Muscle of back (tissue), 11 donors: Measurements from ENCODE around the gene GRIN2C. TPM values are rescaled to one million over a fixed set of nuclear protein-coding genes. Genes with fewer than 3 reads are reported as not detected.
A peak's percentile ranks its signal among the peaks of the same experiment; 100 is the strongest.

Source experiments
- DNase-seq, 3 donors: peaks; one replicate each; pipeline versions ENCODE4 v3.0.0 to v3.0.0-alpha.2; 2013
- polyA plus RNA-seq, 10 donors: library from polyadenylated mRNA; unstranded; fragments of 120-200 nt; gene quantifications; one replicate each; pipeline ENCODE4 v1.2.1, GENCODE V29; 2013; ENCODE audit not compliant: insufficient read length in 10 of 10

GRIN2C gene
- polyA plus RNA-seq, 10 donors, result 0.60 to 1.8 (median 0.99) TPM

- DNase-seq, result no peak
Observed at GRCh38 chr17:74801896-74802295, 57.8 kb downstream of the GRIN2C start.

GRCh38 chr17:74800531-74800930 lies 59.2 kb downstream of the GRIN2C start:
- DNase-seq, result no peak

GRCh38 chr17:74799097-74799496 lies 60.6 kb downstream of the GRIN2C start:
- no peak for DNase-seq

GRCh38 chr17:74798239-74798707 lies 61.4 kb downstream of the GRIN2C start:
- peak in 2 of 3 donors; percentile 28 to 61 for DNase-seq

- DNase-seq, result no peak
Observed at GRCh38 chr17:74797824-74798223, 61.9 kb downstream of the GRIN2C start.

GRCh38 chr17:74796866-74797265 lies 62.8 kb downstream of the GRIN2C start:
- no peak for DNase-seq

- no peak for DNase-seq
Observed at GRCh38 chr17:74796211-74796610, 63.5 kb downstream of the GRIN2C start.

GRCh38 chr17:74795327-74796020 lies 64.2 kb downstream of the GRIN2C start:
- no peak for DNase-seq

GRCh38 chr17:74792586-74793105 lies 67.0 kb downstream of the GRIN2C start:
- DNase-seq, result no peak

Other genes starting within 250 kb of the GRIN2C start
- under 1 TPM; 0.04 to 0.84 (median 0.25) TPM for gene CD300E, start 236.1 kb downstream of the GRIN2C start, polyA plus RNA-seq
- under 1 TPM; 0.16 to 0.65 (median 0.35) TPM for gene CD300LF, start 147.0 kb downstream of the GRIN2C start, polyA plus RNA-seq
- 1 to 10 TPM in 8 of 10 donors, under 1 TPM in 2; 0.38 to 2.6 (median 1.5) TPM for gene RAB37, start 122.6 kb downstream of the GRIN2C start, polyA plus RNA-seq
- 10 to 100 TPM in 1 of 10 donors, 1 to 10 TPM in 9; 4.9 to 13.4 (median 8.9) TPM for gene NHERF1, start 111.3 kb downstream of the GRIN2C start, polyA plus RNA-seq
- 10 to 100 TPM; 28.4 to 40.0 (median 33.4) TPM for gene NAT9, start 83.5 kb downstream of the GRIN2C start, polyA plus RNA-seq
- gene FDXR, start 13.1 kb upstream of the GRIN2C start, polyA plus RNA-seq, result 1 to 10 TPM; 1.3 to 5.7 (median 2.5) TPM
- under 1 TPM in 2 of 10 donors, not detected in 8; 0.24 to 0.84 TPM for gene FADS6, start 33.7 kb upstream of the GRIN2C start, polyA plus RNA-seq
- gene USH1G, start 63.4 kb upstream of the GRIN2C start, polyA plus RNA-seq, result under 1 TPM in 3 of 10 donors, not detected in 7; 0.04 to 0.69 (median 0.30) TPM
- not detected for gene OTOP2, start 64.4 kb upstream of the GRIN2C start, polyA plus RNA-seq
- gene OTOP3, start 76.0 kb upstream of the GRIN2C start, polyA plus RNA-seq, result not detected
- 1 to 10 TPM; 4.6 to 7.6 (median 5.9) TPM for gene HID1, start 112.9 kb upstream of the GRIN2C start, polyA plus RNA-seq
- gene CDR2L, start 127.7 kb upstream of the GRIN2C start, polyA plus RNA-seq, result 10 to 100 TPM in 2 of 10 donors, 1 to 10 TPM in 8; 5.7 to 10.8 (median 8.0) TPM
- gene MRPL58, start 152.8 kb upstream of the GRIN2C start, polyA plus RNA-seq, result 10 to 100 TPM; 18.8 to 24.7 (median 21.6) TPM
- 100 to 1,000 TPM; 236 to 279 (median 251) TPM for gene ATP5PD, start 187.1 kb upstream of the GRIN2C start, polyA plus RNA-seq
- gene KCTD2, start 187.3 kb upstream of the GRIN2C start, polyA plus RNA-seq, result 10 to 100 TPM; 20.1 to 24.2 (median 21.4) TPM
- 10 to 100 TPM in 1 of 10 donors, 1 to 10 TPM in 9; 5.3 to 12.2 (median 7.6) TPM for gene SLC16A5, start 228.1 kb upstream of the GRIN2C start, polyA plus RNA-seq